GM23338 (cell line): ENCODE measurements around the gene CAD.

Source experiments
- CREB1 ChIP-seq: fragments of 250-450 bp; sonication (Bioruptor Pico); IDR thresholded peaks from 2 replicates; pipeline ENCODE4 v1.5.0; 2020; ENCODE audit warnings: low read depth, mild to moderate bottlenecking, moderate library complexity
- CTCF ChIP-seq, 2 experiments: fragments of 200-600 bp in 1 of 2; sonication (generic) in 1 of 2; conservative IDR thresholded peaks; 2 replicates each; pipeline versions ENCODE4 v1.5.1 to v1.6.1; 2016 to 2017; ENCODE audit warnings: antibody characterized with exemption in 2 of 2, low read depth in 2 of 2, mild to moderate bottlenecking in 2 of 2, moderate library complexity in 1 of 2
- ETS1 ChIP-seq: IDR thresholded peaks from 2 replicates; pipeline ENCODE4 v1.6.1; 2016; ENCODE audit warnings: antibody characterized with exemption
- EZH2 ChIP-seq: fragments of 200-600 bp; sonication (generic); IDR thresholded peaks from one replicate; pipeline ENCODE4 v1.8.0; 2017; ENCODE audit warnings: antibody characterized with exemption, mild to moderate bottlenecking, low read depth; ENCODE audit not compliant: unreplicated experiment
- EZH2phosphoT487 ChIP-seq: fragments of 200-600 bp; sonication (generic); IDR thresholded peaks from one replicate; pipeline ENCODE4 v1.8.1; 2018; ENCODE audit warnings: antibody characterized with exemption; ENCODE audit not compliant: unreplicated experiment
- JUNB ChIP-seq: IDR thresholded peaks from one replicate; pipeline ENCODE4 v1.6.1; 2016; ENCODE audit warnings: antibody characterized with exemption; ENCODE audit not compliant: unreplicated experiment
- POLR2AphosphoS5 ChIP-seq: IDR thresholded peaks from 2 replicates; pipeline ENCODE4 v1.6.1; 2016; ENCODE audit warnings: antibody characterized with exemption, low read depth
- REST ChIP-seq: IDR thresholded peaks from one replicate; pipeline ENCODE4 v1.6.1; 2018; ENCODE audit warnings: antibody characterized with exemption; ENCODE audit not compliant: unreplicated experiment

GRCh38 chr2:27209621-27210401 is 7.4 kb upstream of the CAD start:
- TF ChIP-seq CREB1 (no peak), EZH2 (no peak), CTCF (conservative IDR thresholded peaks at IDR 0.05; ENCODE audit: low read depth in 2 of 2) (no peak), REST (no peak), POLR2AphosphoS5 (no peak), JUNB (no peak), EZH2phosphoT487 (no peak), ETS1 (no peak)
